Measurements from ENCODE around the gene EIF4H.
A peak's percentile ranks its signal among the peaks of the same experiment; 100 is the strongest.
"Not testable (repeated sequence)": the region's sequence is repeated elsewhere in the genome, so short reads cannot be mapped to it uniquely, and the experiment has no call there.

Gene EIF4H

DNA sequence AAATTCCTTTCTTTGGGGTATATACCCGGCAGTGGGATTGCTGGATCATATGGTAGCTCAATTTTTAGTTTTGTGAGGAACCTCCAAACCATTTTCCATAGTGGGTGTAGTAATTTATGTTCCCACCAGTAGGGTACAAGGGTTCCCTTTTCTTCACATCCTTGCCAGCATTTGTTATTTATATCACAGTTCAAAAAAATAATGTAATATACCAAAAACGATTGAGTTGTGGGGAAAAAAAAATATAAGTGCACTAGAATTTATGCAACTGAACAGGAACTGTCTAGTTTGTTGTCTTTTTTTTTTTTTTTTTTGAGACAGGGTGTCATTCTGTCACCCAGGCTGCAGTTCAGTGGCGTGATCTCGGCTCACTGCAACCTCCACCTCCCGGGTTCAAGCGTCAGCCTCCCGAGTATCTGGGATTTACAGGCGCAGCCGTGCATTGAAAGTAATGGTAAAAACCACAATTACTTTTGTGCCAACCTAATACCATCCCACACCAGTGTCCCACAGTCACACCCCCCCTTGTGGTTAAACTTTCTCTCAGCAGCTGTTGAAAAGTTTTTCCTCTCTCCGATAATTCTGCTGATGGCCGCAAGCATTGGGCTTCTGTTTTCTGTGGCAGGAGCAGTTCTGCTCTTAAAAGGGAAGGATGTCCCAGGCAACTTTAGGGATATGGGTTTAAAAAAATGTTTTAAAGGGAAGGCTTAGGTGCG is 28.8 kb downstream of the EIF4H start:
- no peak for DNase-seq

- DNase-seq: no peak
Measured at GRCh38 chr7:74203956-74204618, 29.9 kb downstream of the EIF4H start.

- not testable (repeated sequence) for DNase-seq
Measured at GRCh38 chr7:74206052-74206451, 31.9 kb downstream of the EIF4H start.

GRCh38 chr7:74206589-74207120 is 32.5 kb downstream of the EIF4H start:
- peak; percentile 44 for DNase-seq

GRCh38 chr7:74207586-74207985 is 33.4 kb downstream of the EIF4H start:
- DNase-seq: no peak

DNA sequence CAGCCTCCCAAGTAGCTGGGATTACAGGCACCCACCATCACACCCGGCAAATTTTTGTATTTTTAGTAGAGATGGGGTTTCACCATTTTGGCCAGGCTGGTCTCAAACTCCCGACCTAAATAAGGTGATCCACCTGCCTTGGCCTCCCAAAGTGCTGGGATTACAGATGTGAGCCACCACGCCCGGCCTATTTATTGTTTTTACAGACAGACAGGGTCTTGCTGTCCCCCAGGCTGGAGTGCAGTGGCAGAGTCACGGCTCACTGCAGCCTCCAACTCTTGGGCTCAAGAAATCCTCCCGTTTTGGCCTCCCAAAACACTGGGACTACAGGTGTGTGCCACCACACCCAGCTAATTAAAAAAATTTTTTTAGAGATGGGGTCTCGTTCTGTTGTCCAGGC is 34.1 kb downstream of the EIF4H start:
- DNase-seq: not testable (repeated sequence)

DNA sequence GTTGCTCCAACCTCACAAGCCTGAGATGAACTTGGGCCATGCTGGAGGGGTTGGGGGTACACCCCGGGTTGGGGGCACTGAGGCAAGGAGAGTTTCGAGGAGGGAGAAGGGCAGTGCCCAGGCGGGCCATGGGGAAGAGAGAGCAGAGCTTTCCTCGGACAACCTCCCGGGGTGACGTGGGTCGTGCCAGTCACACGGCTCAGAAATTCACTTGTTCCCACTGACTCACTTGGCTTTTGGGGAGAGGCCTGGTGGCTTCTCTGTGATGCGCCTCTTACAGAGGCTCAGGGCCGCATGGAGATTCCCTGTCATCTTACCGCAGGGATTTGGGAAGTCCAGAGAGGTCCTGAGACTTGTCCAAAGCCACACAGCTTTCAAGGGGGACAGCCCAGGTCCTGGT is 38.5 kb downstream of the EIF4H start:
- no peak for DNase-seq

DNA sequence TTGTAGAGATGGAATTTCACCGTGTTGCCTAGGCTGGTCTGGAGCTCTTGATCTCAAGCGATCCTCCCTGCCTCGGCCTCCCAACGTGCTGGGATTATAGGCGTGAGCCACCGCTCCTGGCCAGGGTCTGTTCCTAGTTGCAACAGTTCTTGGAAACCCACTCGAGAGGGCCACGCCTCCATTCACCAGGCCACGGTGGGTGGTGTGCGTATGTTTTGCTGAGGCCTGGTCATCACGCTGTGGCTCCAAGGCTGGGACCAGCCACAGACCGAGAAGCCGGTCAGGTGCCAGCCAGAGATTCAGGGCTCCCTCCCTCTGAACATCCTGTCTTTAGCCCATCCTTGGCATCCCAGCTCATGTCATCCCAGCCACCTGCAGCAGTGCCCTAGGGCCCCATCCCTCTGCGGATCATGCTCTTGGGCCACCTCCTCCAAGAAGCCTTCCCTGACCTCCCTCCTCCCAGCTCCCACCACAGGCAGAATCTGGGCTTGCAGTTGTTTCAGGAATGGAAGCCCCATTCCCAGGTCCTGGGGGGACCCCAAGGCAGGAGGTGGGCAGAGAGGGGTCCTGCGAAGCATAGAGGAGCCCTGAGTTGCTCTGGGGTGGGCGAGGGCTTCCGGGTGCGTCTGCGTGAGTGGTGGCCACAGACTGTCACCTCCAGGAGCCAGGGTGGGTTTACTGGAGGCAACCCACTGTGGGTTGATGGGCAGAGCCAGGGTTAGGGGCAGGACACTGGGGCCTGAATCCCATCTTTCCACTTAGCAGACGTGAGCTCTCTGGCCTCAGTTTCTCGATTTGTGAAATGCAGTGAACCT is 40.9 kb downstream of the EIF4H start:
- DNase-seq: no peak

DNA sequence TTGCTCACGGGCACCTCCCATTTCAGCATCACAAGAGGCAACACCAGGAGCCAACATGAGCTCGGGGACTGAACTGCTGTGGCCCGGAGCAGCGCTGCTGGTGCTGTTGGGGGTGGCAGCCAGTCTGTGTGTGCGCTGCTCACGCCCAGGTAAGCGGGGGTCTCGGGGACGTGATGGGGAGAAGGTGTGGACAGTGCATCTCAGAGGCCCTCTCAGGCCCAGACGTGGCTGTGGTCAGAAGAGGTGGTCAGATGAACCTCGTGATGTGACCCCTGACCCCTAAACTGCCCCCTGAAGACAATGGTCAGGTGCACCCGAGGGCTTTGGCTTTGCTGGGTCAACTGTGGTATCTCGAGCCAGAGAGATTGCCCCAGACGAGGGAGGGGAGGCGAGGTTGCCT is 41.8 kb downstream of the EIF4H start:
- DNase-seq: no peak

- no peak for DNase-seq
Measured at GRCh38 chr7:74216361-74216761, 42.2 kb downstream of the EIF4H start.

GRCh38 chr7:74217455-74218342 is 43.5 kb downstream of the EIF4H start:
- no peak for DNase-seq

- DNase-seq: no peak
Measured at GRCh38 chr7:74218343-74218698, 44.2 kb downstream of the EIF4H start.

- DNase-seq: no peak
Measured at GRCh38 chr7:74219416-74219815, 45.3 kb downstream of the EIF4H start.

DNA sequence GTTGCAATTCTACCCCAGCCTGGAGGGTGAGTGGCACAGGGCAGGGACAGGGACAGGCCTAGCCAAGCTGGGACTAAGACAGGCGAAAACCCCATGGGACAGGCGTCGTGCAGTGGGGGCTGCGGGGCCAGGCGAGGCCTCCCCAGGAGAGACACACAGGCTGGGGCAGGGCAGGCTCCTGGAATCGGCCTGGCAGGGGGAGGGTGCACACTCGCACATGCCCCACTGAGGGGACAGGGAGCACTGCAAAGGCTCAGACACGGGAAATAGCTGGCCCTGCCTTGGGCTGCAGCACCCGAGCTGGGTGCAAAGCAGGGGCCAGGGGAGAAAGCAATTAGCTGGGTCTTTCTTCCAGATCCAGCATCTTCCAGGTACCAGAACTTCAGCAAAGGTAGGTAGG is 46.1 kb downstream of the EIF4H start:
- DNase-seq: no peak

- no peak for DNase-seq
Measured at GRCh38 chr7:74221713-74222112, 47.6 kb downstream of the EIF4H start.

DNA sequence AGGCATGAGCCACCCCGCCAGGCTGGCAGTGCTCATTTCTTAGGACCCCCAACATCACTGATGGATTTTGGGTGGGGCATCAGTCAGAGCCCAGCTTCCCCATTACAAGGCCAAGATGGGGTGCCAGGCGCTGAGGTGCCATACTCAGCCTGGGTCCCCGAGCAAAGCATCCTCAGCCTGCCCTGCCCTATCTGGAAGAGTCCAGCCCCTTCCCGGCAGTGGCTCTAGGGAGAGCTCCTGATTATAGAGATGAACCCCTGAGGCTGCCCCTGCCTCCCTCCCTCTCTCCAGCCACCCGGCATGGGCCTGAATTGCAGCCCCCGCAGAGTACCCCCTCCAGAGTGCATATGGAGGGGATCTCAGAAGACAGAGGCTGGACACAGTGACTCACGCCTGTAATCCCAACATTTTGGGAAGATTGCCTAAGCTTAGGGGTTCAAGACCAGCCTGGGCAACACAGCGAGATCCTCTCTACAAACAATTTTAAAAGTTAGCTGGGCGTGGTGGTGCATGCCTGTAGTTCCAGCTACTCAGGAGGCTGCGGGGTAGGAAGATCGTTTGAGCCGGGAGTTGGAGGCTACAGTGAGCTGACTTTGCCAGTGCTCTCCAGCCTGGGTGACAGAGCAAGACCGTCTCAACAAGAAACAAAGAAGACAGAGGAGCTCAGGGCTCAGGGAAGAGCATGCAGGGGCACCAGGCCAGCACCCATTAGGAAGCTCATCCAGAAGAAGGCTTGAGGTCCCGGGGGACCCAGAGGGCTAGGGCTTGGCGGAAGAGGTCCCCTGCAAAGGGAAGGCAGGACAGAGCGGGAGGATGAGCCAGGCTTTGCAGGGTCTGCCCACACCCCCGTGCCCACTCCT is 48.9 kb downstream of the EIF4H start:
- no peak for DNase-seq

GRCh38 chr7:74223711-74224510 is 49.8 kb downstream of the EIF4H start:
- DNase-seq: no peak

GRCh38 chr7:74224511-74224832 is 50.3 kb downstream of the EIF4H start:
- DNase-seq: no peak

- DNase-seq: not testable (repeated sequence)
Measured at GRCh38 chr7:74224907-74225306, 50.8 kb downstream of the EIF4H start.

GRCh38 chr7:74225400-74225799 is 51.2 kb downstream of the EIF4H start:
- no peak for DNase-seq

DNA sequence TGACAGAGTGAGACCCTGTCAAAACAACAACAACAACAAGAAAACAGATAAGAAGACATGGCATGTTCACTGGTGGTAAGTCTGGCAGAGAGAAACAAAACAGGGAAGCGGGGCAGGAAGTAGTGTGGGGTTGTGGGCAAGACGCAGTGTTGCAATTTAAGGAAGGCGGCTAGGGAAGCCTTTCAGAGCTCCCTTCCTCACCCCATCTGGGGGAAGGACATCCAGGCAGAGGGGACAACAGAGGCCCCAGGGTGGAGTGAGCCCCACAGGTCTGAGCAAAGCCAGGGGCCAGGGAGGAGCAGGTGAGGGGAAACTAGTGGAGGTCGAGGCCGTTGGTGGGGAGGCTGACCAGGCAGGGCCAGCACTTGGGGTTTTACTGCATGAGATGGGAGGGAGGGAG is 52.5 kb downstream of the EIF4H start:
- DNase-seq: no peak

Data from NCI-H2029 treated with DMSO at 0.1 percent for 48 hours (cell line).